HEK293 (cell line): ENCODE measurements around the gene CACUL1.

ENCODE experiments used
- BCL6B ChIP-seq: fragments of 450-650 bp; formaldehyde crosslinking; IDR thresholded peaks from 2 replicates; pipeline ENCODE4 v1.5.1; 2017; ENCODE audit warnings: missing biosample characterization, missing genetic modification characterization
- EGR2 ChIP-seq: fragments of 450-650 bp; formaldehyde crosslinking; IDR thresholded peaks from 2 replicates; pipeline ENCODE4 v1.5.1; 2016; ENCODE audit warnings: low read depth, missing biosample characterization, missing genetic modification characterization
- FEZF1 ChIP-seq: fragments of 450-650 bp; formaldehyde crosslinking; IDR thresholded peaks from 2 replicates; pipeline ENCODE4 v1.5.1; 2016; ENCODE audit warnings: missing biosample characterization, missing genetic modification characterization
- GLI4 ChIP-seq: fragments of 450-650 bp; formaldehyde crosslinking; IDR thresholded peaks from 2 replicates; pipeline ENCODE4 v1.5.1; 2016; ENCODE audit warnings: missing biosample characterization, missing genetic modification characterization
- IKZF3 ChIP-seq: fragments of 450-650 bp; IDR thresholded peaks from 2 replicates; pipeline ENCODE4 v1.5.0; 2018; ENCODE audit warnings: missing biosample characterization, mild to moderate bottlenecking, missing genetic modification characterization, moderate library complexity
- KLF10 ChIP-seq: fragments of 450-650 bp; IDR thresholded peaks from 2 replicates; pipeline ENCODE4 v1.5.1; 2018; ENCODE audit warnings: missing biosample characterization, mild to moderate bottlenecking, missing genetic modification characterization
- KLF8 ChIP-seq: fragments of 450-650 bp; formaldehyde crosslinking; IDR thresholded peaks from 2 replicates; pipeline ENCODE4 v1.5.1; 2016; ENCODE audit warnings: missing biosample characterization, missing genetic modification characterization
- PRDM2 ChIP-seq: fragments of 450-650 bp; formaldehyde crosslinking; IDR thresholded peaks from 2 replicates; pipeline ENCODE4 v1.5.1; 2016; ENCODE audit warnings: missing biosample characterization, missing genetic modification characterization, borderline replicate concordance
- PRDM4 ChIP-seq: fragments of 450-650 bp; formaldehyde crosslinking; IDR thresholded peaks from 2 replicates; pipeline ENCODE4 v1.5.1; 2017; ENCODE audit warnings: missing biosample characterization, missing genetic modification characterization
- SP2 ChIP-seq: fragments of 450-650 bp; formaldehyde crosslinking; IDR thresholded peaks from 2 replicates; pipeline ENCODE4 v1.5.1; 2016; ENCODE audit warnings: missing biosample characterization, missing genetic modification characterization
- SP7 ChIP-seq: fragments of 450-650 bp; formaldehyde crosslinking; IDR thresholded peaks from 2 replicates; pipeline ENCODE4 v1.5.1; 2016; ENCODE audit warnings: missing biosample characterization, missing genetic modification characterization
- YY1 ChIP-seq: fragments of 450-650 bp; formaldehyde crosslinking; IDR thresholded peaks from 2 replicates; pipeline ENCODE4 v1.5.1; 2018; ENCODE audit warnings: missing biosample characterization, missing genetic modification characterization
- ZBTB20 ChIP-seq: fragments of 450-650 bp; formaldehyde crosslinking; IDR thresholded peaks from 2 replicates; pipeline ENCODE4 v1.5.1; 2016; ENCODE audit warnings: missing biosample characterization, missing genetic modification characterization
- ZBTB44 ChIP-seq: fragments of 450-650 bp; IDR thresholded peaks from 2 replicates; pipeline ENCODE4 v1.5.1; 2018; ENCODE audit warnings: missing biosample characterization, mild to moderate bottlenecking, missing genetic modification characterization
- ZBTB8A ChIP-seq: fragments of 450-650 bp; formaldehyde crosslinking; IDR thresholded peaks from 2 replicates; pipeline ENCODE4 v1.5.1; 2016; ENCODE audit warnings: missing biosample characterization, missing genetic modification characterization
- ZNF121 ChIP-seq: fragments of 450-650 bp; formaldehyde crosslinking; IDR thresholded peaks from 2 replicates; pipeline ENCODE4 v1.5.1; 2016; ENCODE audit warnings: missing biosample characterization, missing genetic modification characterization
- ZNF157 ChIP-seq: fragments of 450-650 bp; formaldehyde crosslinking; IDR thresholded peaks from 2 replicates; pipeline ENCODE4 v1.5.1; 2016; ENCODE audit warnings: missing biosample characterization, missing genetic modification characterization
- ZNF184 ChIP-seq: fragments of 450-650 bp; IDR thresholded peaks from 2 replicates; pipeline ENCODE4 v1.5.1; 2018; ENCODE audit warnings: missing biosample characterization, mild to moderate bottlenecking, missing genetic modification characterization
- ZNF2 ChIP-seq: fragments of 450-650 bp; formaldehyde crosslinking; IDR thresholded peaks from 2 replicates; pipeline ENCODE4 v1.5.1; 2016; ENCODE audit warnings: missing biosample characterization, missing genetic modification characterization
- ZNF354C ChIP-seq: fragments of 450-650 bp; formaldehyde crosslinking; IDR thresholded peaks from 2 replicates; pipeline ENCODE4 v1.5.1; 2016; ENCODE audit warnings: missing biosample characterization, missing genetic modification characterization, low read depth, borderline replicate concordance
- ZNF404 ChIP-seq: fragments of 450-650 bp; formaldehyde crosslinking; IDR thresholded peaks from 2 replicates; pipeline ENCODE4 v1.5.1; 2017; ENCODE audit warnings: missing biosample characterization, missing genetic modification characterization
- ZNF558 ChIP-seq: fragments of 450-650 bp; formaldehyde crosslinking; IDR thresholded peaks from 2 replicates; pipeline ENCODE4 v1.5.1; 2016; ENCODE audit warnings: missing biosample characterization, missing genetic modification characterization
- ZNF561 ChIP-seq: fragments of 450-650 bp; IDR thresholded peaks from 2 replicates; pipeline ENCODE4 v1.5.1; 2018; ENCODE audit warnings: missing biosample characterization, missing genetic modification characterization, borderline replicate concordance
- ZNF626 ChIP-seq: fragments of 450-650 bp; sonication (Bioruptor Pico); formaldehyde crosslinking; IDR thresholded peaks from 2 replicates; pipeline ENCODE4 v1.5.1; 2018; ENCODE audit warnings: missing biosample characterization, missing genetic modification characterization, inconsistent platforms
- ZNF658 ChIP-seq: fragments of 450-650 bp; formaldehyde crosslinking; IDR thresholded peaks from 2 replicates; pipeline ENCODE4; 2016; ENCODE audit warnings: missing biosample characterization, missing genetic modification characterization
- ZNF660 ChIP-seq: fragments of 450-650 bp; IDR thresholded peaks from 2 replicates; pipeline ENCODE4 v1.5.1; 2018; ENCODE audit warnings: missing biosample characterization, mild to moderate bottlenecking, missing genetic modification characterization
- ZNF777 ChIP-seq: fragments of 450-650 bp; formaldehyde crosslinking; IDR thresholded peaks from 2 replicates; pipeline ENCODE4 v1.5.1; 2017; ENCODE audit warnings: missing biosample characterization, missing genetic modification characterization, borderline replicate concordance
- ZNF785 ChIP-seq: fragments of 450-650 bp; formaldehyde crosslinking; IDR thresholded peaks from 2 replicates; pipeline ENCODE4 v1.5.1; 2016; ENCODE audit warnings: missing biosample characterization, missing genetic modification characterization
- TF ChIP-seq, protein P1 (sequence below): fragments of 450-650 bp; formaldehyde crosslinking; IDR thresholded peaks from 2 replicates; pipeline ENCODE4 v1.5.1; 2016; ENCODE audit warnings: missing biosample characterization, missing genetic modification characterization

Gene CACUL1

DNA sequence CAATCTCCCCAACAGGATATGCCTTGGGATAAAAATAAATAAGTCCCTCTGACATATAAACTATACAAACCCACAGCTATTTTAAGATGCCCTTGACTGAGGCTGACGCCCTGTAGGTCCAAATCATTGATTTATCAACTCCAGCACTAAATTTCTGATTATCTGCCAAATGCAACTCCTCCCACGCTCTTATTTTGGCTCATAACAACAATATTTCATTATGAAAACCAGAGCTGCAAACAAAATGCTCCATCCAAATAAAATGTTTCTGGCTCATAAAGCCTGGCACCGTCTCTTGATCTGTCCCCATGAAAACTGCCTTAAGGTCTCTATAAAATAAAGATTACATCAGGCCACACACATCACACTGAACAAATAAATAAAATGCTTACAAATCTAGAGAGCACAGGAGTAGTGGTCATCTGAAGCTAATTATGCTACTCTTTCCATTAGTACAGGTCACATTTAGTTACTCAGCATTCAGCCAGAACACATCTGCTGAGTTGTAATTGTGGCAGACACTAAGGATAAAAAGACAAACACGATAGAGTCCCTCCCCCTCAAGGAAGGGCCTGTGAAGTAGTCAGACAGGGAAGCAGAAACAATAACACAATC is 28.8 kb downstream of the CACUL1 start (continued):
- TF ChIP-seq GLI4 (no peak), FEZF1 (tag by site-specific recombination) (peak; percentile 83), ZNF626 (tag by site-specific recombination) (no peak), ZNF2 (0 out of 2 replicates have a peak, but pooled peaks have one; percentile 44), EGR2 (tag by site-specific recombination) (no peak), IKZF3 (tag by site-specific recombination) (peak; percentile 40; the same call in 1 of the 2 replicates), PRDM4 (tag by site-specific recombination) (peak; percentile 71), ZNF660 (0 out of 2 replicates have a peak, but pooled peaks have one; percentile 8), BCL6B (tag by site-specific recombination) (peak; percentile 85), ZNF354C (tag by site-specific recombination) (no peak), ZBTB20 (tag by site-specific recombination) (peak; percentile 10; the same call in 1 of the 2 replicates), KLF8 (no peak), ZNF777 (tag by site-specific recombination) (no peak), ZBTB8A (tag by site-specific recombination) (no peak), ZNF157 (tag by site-specific recombination) (no peak), ZBTB44 (tag by site-specific recombination) (peak; percentile 46; the same call in 1 of the 2 replicates), ZNF785 (tag by site-specific recombination) (no peak), ZNF121 (tag by site-specific recombination) (no peak), KLF10 (tag by site-specific recombination) (peak; percentile 61), SP2 (no peak), PRDM2 (tag by site-specific recombination) (no peak), ZNF558 (no peak), ZNF561 (tag by site-specific recombination) (no peak), ZNF184 (tag by site-specific recombination) (no peak), ZNF658 (tag by site-specific recombination) (no peak), SP7 (tag by site-specific recombination) (peak; percentile 58), ZNF404 (tag by site-specific recombination) (no peak), YY1 (tag by site-specific recombination) (no peak)
- TF ChIP-seq, protein P1, sequence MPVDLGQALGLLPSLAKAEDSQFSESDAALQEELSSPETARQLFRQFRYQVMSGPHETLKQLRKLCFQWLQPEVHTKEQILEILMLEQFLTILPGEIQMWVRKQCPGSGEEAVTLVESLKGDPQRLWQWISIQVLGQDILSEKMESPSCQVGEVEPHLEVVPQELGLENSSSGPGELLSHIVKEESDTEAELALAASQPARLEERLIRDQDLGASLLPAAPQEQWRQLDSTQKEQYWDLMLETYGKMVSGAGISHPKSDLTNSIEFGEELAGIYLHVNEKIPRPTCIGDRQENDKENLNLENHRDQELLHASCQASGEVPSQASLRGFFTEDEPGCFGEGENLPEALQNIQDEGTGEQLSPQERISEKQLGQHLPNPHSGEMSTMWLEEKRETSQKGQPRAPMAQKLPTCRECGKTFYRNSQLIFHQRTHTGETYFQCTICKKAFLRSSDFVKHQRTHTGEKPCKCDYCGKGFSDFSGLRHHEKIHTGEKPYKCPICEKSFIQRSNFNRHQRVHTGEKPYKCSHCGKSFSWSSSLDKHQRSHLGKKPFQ (tag by site-specific recombination) = 0 out of 2 replicates have a peak, but pooled peaks have one; percentile 12
